ENCODE data around the gene TPST2. TPM values are rescaled to one million over a fixed set of nuclear protein-coding genes. Genes with fewer than 3 reads are reported as not detected.
A peak's percentile ranks its signal among the peaks of the same experiment; 100 is the strongest.

Gene TPST2
- total and polyA plus RNA-seq, 9 of the 15 experiments (the other 6 are each of a cell fraction or from before 2014, with no cell fraction given): 14.2 to 123 (median 60.1) TPM

- TF ChIP-seq DEAF1 (CRISPR knock-in tag; IDR thresholded peaks at IDR 0.05) (no peak), ETV5 (CRISPR knock-in tag; IDR thresholded peaks at IDR 0.05; ENCODE audit: low read depth) (no peak), NONO (IDR thresholded peaks at IDR 0.05; ENCODE audit: low read depth in 2 of 2, low read length in 1 of 2) (no peak), RCOR1 (IDR thresholded peaks at IDR 0.05; ENCODE audit: borderline replicate concordance in 1 of 2, low read depth in 2 of 2, low read length in 2 of 2) (peak; percentile 34 to 85; a peak in 3 of 4 replicates), HIVEP1 (CRISPR knock-in tag; IDR thresholded peaks at IDR 0.05) (no peak), GABPA (tag; conservative IDR thresholded peaks at IDR 0.05; ENCODE audit: low read depth) (0 out of 2 replicates have a peak, but pooled peaks have one; percentile 0), CHD4 (IDR thresholded peaks at IDR 0.05; ENCODE audit: insufficient read depth, insufficient replicate concordance, low read depth, low read length, poor library complexity, severe bottlenecking) (no peak), PBX2 (CRISPR knock-in tag; IDR thresholded peaks at IDR 0.05; ENCODE audit: low read depth) (no peak), PBX2 (tag; conservative IDR thresholded peaks at IDR 0.05; ENCODE audit: low read depth) (no peak), ZC3H8 (IDR thresholded peaks at IDR 0.05) (no peak), ZNF3 (CRISPR knock-in tag; IDR thresholded peaks at IDR 0.05) (no peak), MBD1 (CRISPR knock-in tag; IDR thresholded peaks at IDR 0.05) (no peak), HEY1 (CRISPR knock-in tag; IDR thresholded peaks at IDR 0.05; ENCODE audit: borderline replicate concordance) (no peak), CBX8 (IDR thresholded peaks at IDR 0.05; ENCODE audit: borderline replicate concordance, extremely low read depth, low read depth, low read length, poor library complexity, severe bottlenecking) (no peak), HMGXB4 (CRISPR knock-in tag; IDR thresholded peaks at IDR 0.05) (no peak), ZKSCAN8 (CRISPR knock-in tag; IDR thresholded peaks at IDR 0.05) (no peak), FOSL1 (tag; conservative IDR thresholded peaks at IDR 0.05) (no peak), ADNP (tag; IDR thresholded peaks at IDR 0.05) (peak; percentile 87)
- TF ChIP-seq, protein P1, sequence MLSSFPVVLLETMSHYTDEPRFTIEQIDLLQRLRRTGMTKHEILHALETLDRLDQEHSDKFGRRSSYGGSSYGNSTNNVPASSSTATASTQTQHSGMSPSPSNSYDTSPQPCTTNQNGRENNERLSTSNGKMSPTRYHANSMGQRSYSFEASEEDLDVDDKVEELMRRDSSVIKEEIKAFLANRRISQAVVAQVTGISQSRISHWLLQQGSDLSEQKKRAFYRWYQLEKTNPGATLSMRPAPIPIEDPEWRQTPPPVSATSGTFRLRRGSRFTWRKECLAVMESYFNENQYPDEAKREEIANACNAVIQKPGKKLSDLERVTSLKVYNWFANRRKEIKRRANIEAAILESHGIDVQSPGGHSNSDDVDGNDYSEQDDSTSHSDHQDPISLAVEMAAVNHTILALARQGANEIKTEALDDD (IDR thresholded peaks at IDR 0.05): no peak
These were observed 28.5 kb upstream of the TPST2 start (continued) for GRCh38 chr22:26618455-26618854.
